HEK293 (cell line): ENCODE measurements around the gene USP32.

ENCODE experiments used
- CTCF ChIA-PET: fragments of 350-600 bp; formaldehyde crosslinking; extraction: SDS; loops from one replicate; lab custom pipeline; 2021; ENCODE audit warnings: antibody characterized with exemption; lab: Yijun Ruan, JAX
- POLR2A ChIA-PET: fragments of 300-600 bp; formaldehyde crosslinking; extraction: SDS; loops from one replicate; lab custom pipeline; 2020; ENCODE audit warnings: antibody characterized with exemption, inconsistent platforms; lab: Yijun Ruan, JAX
- H3K27ac ChIP-seq: fragments of 200-500 bp; sonication (Bioruptor generic); 2 replicates; pipeline ENCODE4 v1.5.1; 2014; ENCODE audit warnings: low read depth, low read length, control low read depth, inconsistent platforms; ENCODE audit errors: extremely low read depth
- H3K36me3 ChIP-seq, 2 experiments: fragments of 200-500 bp in 1 of 2; sonication (Bioruptor generic) in 1 of 2; 1 replicate in 1 of 2; 2 replicates in 1 of 2; pipeline ENCODE4 v1.5.1; 2014 to 2017; ENCODE audit warnings: inconsistent platforms in 2 of 2, low read length in 2 of 2; ENCODE audit not compliant: control insufficient read depth in 2 of 2, insufficient read depth in 1 of 2
- H3K4me1 ChIP-seq: fragments of 200-500 bp; sonication (Bioruptor generic); 2 replicates; pipeline ENCODE4 v1.5.1; 2014; ENCODE audit warnings: mild to moderate bottlenecking, low read length, inconsistent platforms; ENCODE audit not compliant: control insufficient read depth, insufficient read depth
- H3K4me3 ChIP-seq: 2 replicates; pipeline ENCODE4 v1.5.1; 2011; ENCODE audit warnings: low read depth, mild to moderate bottlenecking, control low read depth, low read length, moderate library complexity
- H3K9me3 ChIP-seq: fragments of 200-500 bp; sonication (Bioruptor generic); 2 replicates; pipeline ENCODE4 v1.5.1; 2014; ENCODE audit warnings: low read depth, low read length, inconsistent platforms; ENCODE audit not compliant: control insufficient read depth, insufficient read depth
- PRDM6 ChIP-seq: fragments of 450-650 bp; formaldehyde crosslinking; IDR thresholded peaks from 2 replicates; pipeline ENCODE4 v1.5.1; 2017; ENCODE audit warnings: missing biosample characterization, missing genetic modification characterization
- SP7 ChIP-seq: fragments of 450-650 bp; formaldehyde crosslinking; IDR thresholded peaks from 2 replicates; pipeline ENCODE4 v1.5.1; 2016; ENCODE audit warnings: missing biosample characterization, missing genetic modification characterization
- ZFP37 ChIP-seq: fragments of 450-650 bp; formaldehyde crosslinking; IDR thresholded peaks from 2 replicates; pipeline ENCODE4 v1.5.1; 2016; ENCODE audit warnings: missing biosample characterization, missing genetic modification characterization
- ZNF146 ChIP-seq: fragments of 450-650 bp; formaldehyde crosslinking; IDR thresholded peaks from 2 replicates; pipeline ENCODE4 v1.5.1; 2016; ENCODE audit warnings: missing biosample characterization, missing genetic modification characterization
- ZNF16 ChIP-seq: fragments of 450-650 bp; formaldehyde crosslinking; IDR thresholded peaks from 2 replicates; pipeline ENCODE4 v1.5.1; 2016; ENCODE audit warnings: low read depth, missing biosample characterization, missing genetic modification characterization
- ZNF184 ChIP-seq: fragments of 450-650 bp; IDR thresholded peaks from 2 replicates; pipeline ENCODE4 v1.5.1; 2018; ENCODE audit warnings: missing biosample characterization, mild to moderate bottlenecking, missing genetic modification characterization
- ZNF2 ChIP-seq: fragments of 450-650 bp; formaldehyde crosslinking; IDR thresholded peaks from 2 replicates; pipeline ENCODE4 v1.5.1; 2016; ENCODE audit warnings: missing biosample characterization, missing genetic modification characterization
- ZNF221 ChIP-seq: fragments of 450-650 bp; formaldehyde crosslinking; IDR thresholded peaks from 2 replicates; pipeline ENCODE4 v1.5.1; 2017; ENCODE audit warnings: missing biosample characterization, missing genetic modification characterization, borderline replicate concordance
- ZNF366 ChIP-seq: fragments of 450-650 bp; formaldehyde crosslinking; conservative IDR thresholded peaks from 2 replicates; pipeline ENCODE4 v1.5.1; 2016; ENCODE audit warnings: missing biosample characterization, missing genetic modification characterization
- ZNF416 ChIP-seq: fragments of 450-650 bp; formaldehyde crosslinking; IDR thresholded peaks from 2 replicates; pipeline ENCODE4 v1.5.1; 2016; ENCODE audit warnings: missing biosample characterization, missing genetic modification characterization
- ZNF561 ChIP-seq: fragments of 450-650 bp; IDR thresholded peaks from 2 replicates; pipeline ENCODE4 v1.5.1; 2018; ENCODE audit warnings: missing biosample characterization, missing genetic modification characterization, borderline replicate concordance
- ZNF580 ChIP-seq: fragments of 450-650 bp; formaldehyde crosslinking; IDR thresholded peaks from 2 replicates; pipeline ENCODE4 v1.5.1; 2016; ENCODE audit warnings: missing biosample characterization, missing genetic modification characterization
- ZNF629 ChIP-seq: fragments of 450-650 bp; formaldehyde crosslinking; IDR thresholded peaks from 2 replicates; pipeline ENCODE4 v1.5.1; 2017; ENCODE audit warnings: missing biosample characterization, missing genetic modification characterization
- ZNF645 ChIP-seq: fragments of 450-650 bp; formaldehyde crosslinking; IDR thresholded peaks from 2 replicates; pipeline ENCODE4; 2016; ENCODE audit warnings: missing biosample characterization, missing genetic modification characterization
- ZSCAN30 ChIP-seq: fragments of 450-650 bp; IDR thresholded peaks from 2 replicates; pipeline ENCODE4 v1.5.1; 2018; ENCODE audit warnings: missing biosample characterization, mild to moderate bottlenecking, missing genetic modification characterization, moderate library complexity
- TF ChIP-seq, protein P1 (sequence below): fragments of 450-650 bp; formaldehyde crosslinking; IDR thresholded peaks from 2 replicates; pipeline ENCODE4 v1.5.1; 2016; ENCODE audit warnings: missing biosample characterization, missing genetic modification characterization, borderline replicate concordance
- TF ChIP-seq, protein P2 (sequence below): fragments of 450-650 bp; formaldehyde crosslinking; IDR thresholded peaks from 2 replicates; pipeline ENCODE4 v1.5.1; 2016; ENCODE audit warnings: missing biosample characterization, missing genetic modification characterization, low read depth
- TF ChIP-seq, protein P3 (sequence below): fragments of 450-650 bp; formaldehyde crosslinking; IDR thresholded peaks from 2 replicates; pipeline ENCODE4 v1.5.1; 2017; ENCODE audit warnings: missing biosample characterization, missing genetic modification characterization
- TF ChIP-seq, protein P4 (sequence below): fragments of 450-650 bp; formaldehyde crosslinking; IDR thresholded peaks from 2 replicates; pipeline ENCODE4 v1.5.1; 2016; ENCODE audit warnings: missing biosample characterization, missing genetic modification characterization, borderline replicate concordance
- TF ChIP-seq, protein P5 (sequence below): fragments of 450-650 bp; formaldehyde crosslinking; IDR thresholded peaks from 2 replicates; pipeline ENCODE4 v1.5.1; 2016; ENCODE audit warnings: missing biosample characterization, missing genetic modification characterization

USP32 gene

DNA sequence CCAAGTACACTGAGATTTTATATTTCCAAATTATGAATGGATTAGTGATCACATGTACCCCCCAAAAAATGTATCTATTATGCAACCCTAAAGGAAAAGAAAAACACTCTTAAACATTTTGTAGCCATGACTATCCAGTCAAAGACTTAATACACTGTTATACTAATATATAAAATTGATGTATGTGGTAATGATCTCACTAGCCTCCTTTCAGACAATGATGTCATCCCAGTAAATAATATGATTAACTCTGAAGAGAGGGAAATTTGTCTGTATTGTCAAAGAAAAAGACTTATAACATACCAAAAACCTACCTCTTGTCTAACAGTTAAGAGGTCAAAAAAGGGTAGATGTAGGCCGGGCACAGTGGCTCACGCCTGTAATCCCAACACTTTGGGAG, 80.7 kb downstream of the USP32 start:
- ChIA-PET POLR2A (no interaction called here), CTCF (no interaction called here)
- Histone ChIP-seq H3K27ac (no peak overlapping the region), H3K9me3 (no peaks in the 10 kb centered on the region), H3K36me3 (no peaks in the 10 kb centered on the region), H3K4me1 (no peaks in the 10 kb centered on the region), H3K4me3 (no peak overlapping the region)
- TF ChIP-seq, protein P1, sequence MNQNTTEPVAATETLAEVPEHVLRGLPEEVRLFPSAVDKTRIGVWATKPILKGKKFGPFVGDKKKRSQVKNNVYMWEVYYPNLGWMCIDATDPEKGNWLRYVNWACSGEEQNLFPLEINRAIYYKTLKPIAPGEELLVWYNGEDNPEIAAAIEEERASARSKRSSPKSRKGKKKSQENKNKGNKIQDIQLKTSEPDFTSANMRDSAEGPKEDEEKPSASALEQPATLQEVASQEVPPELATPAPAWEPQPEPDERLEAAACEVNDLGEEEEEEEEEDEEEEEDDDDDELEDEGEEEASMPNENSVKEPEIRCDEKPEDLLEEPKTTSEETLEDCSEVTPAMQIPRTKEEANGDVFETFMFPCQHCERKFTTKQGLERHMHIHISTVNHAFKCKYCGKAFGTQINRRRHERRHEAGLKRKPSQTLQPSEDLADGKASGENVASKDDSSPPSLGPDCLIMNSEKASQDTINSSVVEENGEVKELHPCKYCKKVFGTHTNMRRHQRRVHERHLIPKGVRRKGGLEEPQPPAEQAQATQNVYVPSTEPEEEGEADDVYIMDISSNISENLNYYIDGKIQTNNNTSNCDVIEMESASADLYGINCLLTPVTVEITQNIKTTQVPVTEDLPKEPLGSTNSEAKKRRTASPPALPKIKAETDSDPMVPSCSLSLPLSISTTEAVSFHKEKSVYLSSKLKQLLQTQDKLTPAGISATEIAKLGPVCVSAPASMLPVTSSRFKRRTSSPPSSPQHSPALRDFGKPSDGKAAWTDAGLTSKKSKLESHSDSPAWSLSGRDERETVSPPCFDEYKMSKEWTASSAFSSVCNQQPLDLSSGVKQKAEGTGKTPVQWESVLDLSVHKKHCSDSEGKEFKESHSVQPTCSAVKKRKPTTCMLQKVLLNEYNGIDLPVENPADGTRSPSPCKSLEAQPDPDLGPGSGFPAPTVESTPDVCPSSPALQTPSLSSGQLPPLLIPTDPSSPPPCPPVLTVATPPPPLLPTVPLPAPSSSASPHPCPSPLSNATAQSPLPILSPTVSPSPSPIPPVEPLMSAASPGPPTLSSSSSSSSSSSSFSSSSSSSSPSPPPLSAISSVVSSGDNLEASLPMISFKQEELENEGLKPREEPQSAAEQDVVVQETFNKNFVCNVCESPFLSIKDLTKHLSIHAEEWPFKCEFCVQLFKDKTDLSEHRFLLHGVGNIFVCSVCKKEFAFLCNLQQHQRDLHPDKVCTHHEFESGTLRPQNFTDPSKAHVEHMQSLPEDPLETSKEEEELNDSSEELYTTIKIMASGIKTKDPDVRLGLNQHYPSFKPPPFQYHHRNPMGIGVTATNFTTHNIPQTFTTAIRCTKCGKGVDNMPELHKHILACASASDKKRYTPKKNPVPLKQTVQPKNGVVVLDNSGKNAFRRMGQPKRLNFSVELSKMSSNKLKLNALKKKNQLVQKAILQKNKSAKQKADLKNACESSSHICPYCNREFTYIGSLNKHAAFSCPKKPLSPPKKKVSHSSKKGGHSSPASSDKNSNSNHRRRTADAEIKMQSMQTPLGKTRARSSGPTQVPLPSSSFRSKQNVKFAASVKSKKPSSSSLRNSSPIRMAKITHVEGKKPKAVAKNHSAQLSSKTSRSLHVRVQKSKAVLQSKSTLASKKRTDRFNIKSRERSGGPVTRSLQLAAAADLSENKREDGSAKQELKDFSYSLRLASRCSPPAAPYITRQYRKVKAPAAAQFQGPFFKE (tag by site-specific recombination) = no peak
- TF ChIP-seq, protein P2, sequence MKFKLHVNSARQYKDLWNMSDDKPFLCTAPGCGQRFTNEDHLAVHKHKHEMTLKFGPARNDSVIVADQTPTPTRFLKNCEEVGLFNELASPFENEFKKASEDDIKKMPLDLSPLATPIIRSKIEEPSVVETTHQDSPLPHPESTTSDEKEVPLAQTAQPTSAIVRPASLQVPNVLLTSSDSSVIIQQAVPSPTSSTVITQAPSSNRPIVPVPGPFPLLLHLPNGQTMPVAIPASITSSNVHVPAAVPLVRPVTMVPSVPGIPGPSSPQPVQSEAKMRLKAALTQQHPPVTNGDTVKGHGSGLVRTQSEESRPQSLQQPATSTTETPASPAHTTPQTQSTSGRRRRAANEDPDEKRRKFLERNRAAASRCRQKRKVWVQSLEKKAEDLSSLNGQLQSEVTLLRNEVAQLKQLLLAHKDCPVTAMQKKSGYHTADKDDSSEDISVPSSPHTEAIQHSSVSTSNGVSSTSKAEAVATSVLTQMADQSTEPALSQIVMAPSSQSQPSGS = peak; percentile 88
- TF ChIP-seq SP7 = 0 out of 2 replicates have a peak, but pooled peaks have one; percentile 26
- TF ChIP-seq ZNF561 (tag by site-specific recombination) = no peak
- no peak for TF ChIP-seq ZNF221 (tag by site-specific recombination)
- TF ChIP-seq, protein P3, sequence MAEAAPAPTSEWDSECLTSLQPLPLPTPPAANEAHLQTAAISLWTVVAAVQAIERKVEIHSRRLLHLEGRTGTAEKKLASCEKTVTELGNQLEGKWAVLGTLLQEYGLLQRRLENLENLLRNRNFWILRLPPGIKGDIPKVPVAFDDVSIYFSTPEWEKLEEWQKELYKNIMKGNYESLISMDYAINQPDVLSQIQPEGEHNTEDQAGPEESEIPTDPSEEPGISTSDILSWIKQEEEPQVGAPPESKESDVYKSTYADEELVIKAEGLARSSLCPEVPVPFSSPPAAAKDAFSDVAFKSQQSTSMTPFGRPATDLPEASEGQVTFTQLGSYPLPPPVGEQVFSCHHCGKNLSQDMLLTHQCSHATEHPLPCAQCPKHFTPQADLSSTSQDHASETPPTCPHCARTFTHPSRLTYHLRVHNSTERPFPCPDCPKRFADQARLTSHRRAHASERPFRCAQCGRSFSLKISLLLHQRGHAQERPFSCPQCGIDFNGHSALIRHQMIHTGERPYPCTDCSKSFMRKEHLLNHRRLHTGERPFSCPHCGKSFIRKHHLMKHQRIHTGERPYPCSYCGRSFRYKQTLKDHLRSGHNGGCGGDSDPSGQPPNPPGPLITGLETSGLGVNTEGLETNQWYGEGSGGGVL = 0 out of 2 replicates have a peak, but pooled peaks have one; percentile 18
- peak; percentile 55; the same call in 1 of the 2 replicates for TF ChIP-seq PRDM6 (tag by site-specific recombination)
- peak; percentile 25; the same call in 1 of the 2 replicates for TF ChIP-seq ZNF366 (tag by site-specific recombination)
- TF ChIP-seq ZNF580 (tag by site-specific recombination) = no peak
- TF ChIP-seq, protein P4, sequence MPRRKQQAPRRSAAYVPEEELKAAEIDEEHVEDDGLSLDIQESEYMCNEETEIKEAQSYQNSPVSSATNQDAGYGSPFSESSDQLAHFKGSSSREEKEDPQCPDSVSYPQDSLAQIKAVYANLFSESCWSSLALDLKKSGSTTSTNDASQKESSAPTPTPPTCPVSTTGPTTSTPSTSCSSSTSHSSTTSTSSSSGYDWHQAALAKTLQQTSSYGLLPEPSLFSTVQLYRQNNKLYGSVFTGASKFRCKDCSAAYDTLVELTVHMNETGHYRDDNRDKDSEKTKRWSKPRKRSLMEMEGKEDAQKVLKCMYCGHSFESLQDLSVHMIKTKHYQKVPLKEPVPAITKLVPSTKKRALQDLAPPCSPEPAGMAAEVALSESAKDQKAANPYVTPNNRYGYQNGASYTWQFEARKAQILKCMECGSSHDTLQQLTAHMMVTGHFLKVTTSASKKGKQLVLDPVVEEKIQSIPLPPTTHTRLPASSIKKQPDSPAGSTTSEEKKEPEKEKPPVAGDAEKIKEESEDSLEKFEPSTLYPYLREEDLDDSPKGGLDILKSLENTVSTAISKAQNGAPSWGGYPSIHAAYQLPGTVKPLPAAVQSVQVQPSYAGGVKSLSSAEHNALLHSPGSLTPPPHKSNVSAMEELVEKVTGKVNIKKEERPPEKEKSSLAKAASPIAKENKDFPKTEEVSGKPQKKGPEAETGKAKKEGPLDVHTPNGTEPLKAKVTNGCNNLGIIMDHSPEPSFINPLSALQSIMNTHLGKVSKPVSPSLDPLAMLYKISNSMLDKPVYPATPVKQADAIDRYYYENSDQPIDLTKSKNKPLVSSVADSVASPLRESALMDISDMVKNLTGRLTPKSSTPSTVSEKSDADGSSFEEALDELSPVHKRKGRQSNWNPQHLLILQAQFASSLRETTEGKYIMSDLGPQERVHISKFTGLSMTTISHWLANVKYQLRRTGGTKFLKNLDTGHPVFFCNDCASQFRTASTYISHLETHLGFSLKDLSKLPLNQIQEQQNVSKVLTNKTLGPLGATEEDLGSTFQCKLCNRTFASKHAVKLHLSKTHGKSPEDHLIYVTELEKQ = no peak
- TF ChIP-seq, protein P5, sequence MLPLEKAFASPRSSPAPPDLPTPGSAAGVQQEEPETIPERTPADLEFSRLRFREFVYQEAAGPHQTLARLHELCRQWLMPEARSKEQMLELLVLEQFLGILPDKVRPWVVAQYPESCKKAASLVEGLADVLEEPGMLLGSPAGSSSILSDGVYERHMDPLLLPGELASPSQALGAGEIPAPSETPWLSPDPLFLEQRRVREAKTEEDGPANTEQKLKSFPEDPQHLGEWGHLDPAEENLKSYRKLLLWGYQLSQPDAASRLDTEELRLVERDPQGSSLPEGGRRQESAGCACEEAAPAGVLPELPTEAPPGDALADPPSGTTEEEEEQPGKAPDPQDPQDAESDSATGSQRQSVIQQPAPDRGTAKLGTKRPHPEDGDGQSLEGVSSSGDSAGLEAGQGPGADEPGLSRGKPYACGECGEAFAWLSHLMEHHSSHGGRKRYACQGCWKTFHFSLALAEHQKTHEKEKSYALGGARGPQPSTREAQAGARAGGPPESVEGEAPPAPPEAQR = no peak
- 0 out of 2 replicates have a peak, but pooled peaks have one; percentile 51 for TF ChIP-seq ZNF184 (tag by site-specific recombination)
- no peak for TF ChIP-seq ZFP37 (tag by site-specific recombination)
- TF ChIP-seq ZNF416 (tag by site-specific recombination) = no peak
- TF ChIP-seq ZNF645 (tag by site-specific recombination) = no peak
- peak; percentile 65 for TF ChIP-seq ZNF629 (tag by site-specific recombination)
- TF ChIP-seq ZSCAN30 (tag by site-specific recombination) = no peak
- TF ChIP-seq ZNF146 (tag by site-specific recombination) = no peak
- no peak for TF ChIP-seq ZNF16
- TF ChIP-seq ZNF2 (tag by site-specific recombination) = no peak
